ENCODE data around the gene PTGES3. TPM values are rescaled to one million over a fixed set of nuclear protein-coding genes. Genes with fewer than 3 reads are reported as not detected.

The PTGES3 gene
- total and polyA plus RNA-seq, 2 of the 8 experiments (the other 6 are each of a cell fraction or from before 2014, with no cell fraction given), result 111 to 464 TPM

DNA sequence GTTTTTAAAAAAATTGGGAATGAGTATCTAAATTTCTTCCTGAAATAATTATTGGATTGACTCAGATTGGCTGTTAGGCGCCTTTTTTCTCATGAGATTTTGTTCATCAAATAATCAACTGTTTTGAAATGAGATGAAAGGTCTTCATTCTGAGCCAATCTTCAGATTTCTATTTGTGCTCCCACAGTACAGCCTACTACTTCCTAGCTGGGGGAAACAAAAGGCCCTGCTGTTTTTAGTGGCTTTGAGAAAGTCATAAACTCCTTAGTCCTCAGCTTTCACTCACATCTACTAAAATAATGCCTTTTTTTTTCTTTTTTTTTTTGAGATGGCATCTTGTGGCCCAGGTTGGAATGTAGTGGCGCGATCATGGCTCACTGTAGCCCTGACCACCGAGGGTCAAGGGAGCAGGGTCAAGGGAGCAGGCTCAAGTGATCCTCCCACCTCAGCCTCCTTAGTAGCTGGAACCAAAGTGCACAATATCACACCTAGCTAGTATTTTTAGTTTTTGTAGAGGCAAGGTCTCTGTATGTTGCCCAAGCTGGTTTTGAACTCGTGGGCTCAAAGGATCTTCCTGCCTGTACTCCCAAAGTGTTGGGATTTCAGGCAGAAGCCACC is 21.8 kb upstream of the PTGES3 start (continued):
- no peak for TF ChIP-seq POU5F1 (IDR thresholded peaks at IDR 0.05; ENCODE audit: low read depth, low read length)
- no peak for TF ChIP-seq CREB1 (IDR thresholded peaks at IDR 0.05)
- no peak for TF ChIP-seq HDAC6 (IDR thresholded peaks at IDR 0.05; ENCODE audit: low read depth, low read length)
- TF ChIP-seq, protein P1, sequence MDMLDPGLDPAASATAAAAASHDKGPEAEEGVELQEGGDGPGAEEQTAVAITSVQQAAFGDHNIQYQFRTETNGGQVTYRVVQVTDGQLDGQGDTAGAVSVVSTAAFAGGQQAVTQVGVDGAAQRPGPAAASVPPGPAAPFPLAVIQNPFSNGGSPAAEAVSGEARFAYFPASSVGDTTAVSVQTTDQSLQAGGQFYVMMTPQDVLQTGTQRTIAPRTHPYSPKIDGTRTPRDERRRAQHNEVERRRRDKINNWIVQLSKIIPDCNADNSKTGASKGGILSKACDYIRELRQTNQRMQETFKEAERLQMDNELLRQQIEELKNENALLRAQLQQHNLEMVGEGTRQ (IDR thresholded peaks at IDR 0.05; ENCODE audit: low read length), result no peak
- TF ChIP-seq, protein P2, sequence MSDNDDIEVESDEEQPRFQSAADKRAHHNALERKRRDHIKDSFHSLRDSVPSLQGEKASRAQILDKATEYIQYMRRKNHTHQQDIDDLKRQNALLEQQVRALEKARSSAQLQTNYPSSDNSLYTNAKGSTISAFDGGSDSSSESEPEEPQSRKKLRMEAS (IDR thresholded peaks at IDR 0.05), result no peak
- TF ChIP-seq NRF1 (IDR thresholded peaks at IDR 0.05; ENCODE audit: low read depth, low read length), result no peak
- TF ChIP-seq EGR1 (IDR thresholded peaks at IDR 0.05; ENCODE audit: borderline replicate concordance, low read depth, low read length), result no peak
- TF ChIP-seq RAD21 (IDR thresholded peaks at IDR 0.05 in 1 of 2, conservative IDR thresholded peaks at IDR 0.05 in 1 of 2; ENCODE audit: low read depth in 2 of 2, low read length in 2 of 2), result no peak
- no peak for TF ChIP-seq GTF2F1 (IDR thresholded peaks at IDR 0.05; ENCODE audit: borderline replicate concordance, low read depth, low read length)
